NT2/D1 (cell line): Measurements from ENCODE around the gene NOP53.
"Not testable (repeated sequence)": the region's sequence is repeated elsewhere in the genome, so short reads cannot be mapped to it uniquely, and the experiment has no call there.

Experiments used
- DNase-seq: peaks from one replicate; pipeline ENCODE4 v3.0.0-alpha.2; 2011; ENCODE audit warnings: low read depth, low spot score
- H3K27me3 ChIP-seq: 2 replicates; pipeline ENCODE4 v1.6.0; 2011; ENCODE audit warnings: mild to moderate bottlenecking; ENCODE audit not compliant: insufficient read length, insufficient read depth
- H3K36me3 ChIP-seq: 2 replicates; pipeline ENCODE4 v1.6.1; 2011; ENCODE audit warnings: mild to moderate bottlenecking, low read length, mixed read lengths; ENCODE audit not compliant: insufficient read depth, insufficient read length
- H3K4me1 ChIP-seq: 2 replicates; pipeline ENCODE4 v1.5.1; 2011; ENCODE audit not compliant: insufficient read depth, insufficient read length
- H3K4me3 ChIP-seq: 2 replicates; pipeline ENCODE4 v1.5.1; 2011; ENCODE audit warnings: low read depth; ENCODE audit not compliant: insufficient read length
- H3K9ac ChIP-seq: 2 replicates; pipeline ENCODE4 v1.6.0; 2011; ENCODE audit warnings: low read depth; ENCODE audit not compliant: insufficient read length
- H3K9me3 ChIP-seq: 2 replicates; pipeline ENCODE4 v1.5.1; 2011; ENCODE audit warnings: mild to moderate bottlenecking, low read length; ENCODE audit not compliant: insufficient read depth
- SUZ12 ChIP-seq: IDR thresholded peaks from 2 replicates; pipeline ENCODE4 v1.6.1; 2011; ENCODE audit not compliant: insufficient read length, insufficient read depth; ENCODE audit errors: extremely low read depth
- YY1 ChIP-seq: IDR thresholded peaks from 2 replicates; pipeline ENCODE4 v1.6.1; 2011; ENCODE audit not compliant: insufficient read length, insufficient read depth
- ZNF274 ChIP-seq: IDR thresholded peaks from 2 replicates; pipeline ENCODE4 v1.6.1; 2011; ENCODE audit warnings: mild to moderate bottlenecking, low read depth, low read length

The NOP53 gene

GRCh38 chr19:47713046-47714021 lies 32.0 kb upstream of the NOP53 start, which contains the start of gene EHD2:
Gene EHD2, plus strand, starts transcription at chr19:47713422. Its CDS starts 3,191 bp downstream, at chr19:47716613.
- Histone ChIP-seq H3K9ac (peak within 1 kb of the TSS; percentile 85), H3K4me1 (no peaks in the 10 kb centered on the region), H3K36me3 (peaks cover 21% of the 10 kb centered on the region), H3K4me3 (peak within 1 kb of the TSS; percentile 75), H3K9me3 (peaks cover 7% of the 10 kb centered on the region; the same call in 1 of the 2 replicates), H3K27me3 (no peaks in the 10 kb centered on the region)
- TF ChIP-seq YY1 (no peak), SUZ12 (no peak), ZNF274 (no peak)
- no peak for DNase-seq

- TF ChIP-seq YY1 = no peak
- H3K4me3 ChIP-seq = peak overlapping the region; percentile 75
Observed at GRCh38 chr19:47714339-47714738, 31.0 kb upstream of the NOP53 start.

GRCh38 chr19:47714855-47715254 lies 30.5 kb upstream of the NOP53 start:
- not testable (repeated sequence) for H3K4me3 ChIP-seq

More at GRCh38 chr19:47714339-47714738, 31.0 kb upstream of the NOP53 start:
- Histone ChIP-seq H3K27me3 (no peaks in the 10 kb centered on the region), H3K36me3 (peaks cover 22% of the 10 kb centered on the region), H3K9me3 (peaks cover 7% of the 10 kb centered on the region; the same call in 1 of the 2 replicates), H3K4me1 (no peaks in the 10 kb centered on the region), H3K9ac (no peak overlapping the region)
- no peak for DNase-seq

GRCh38 chr19:47716270-47716937 lies 28.9 kb upstream of the NOP53 start:
- Histone ChIP-seq H3K9ac (no peak overlapping the region), H3K9me3 (peaks cover 7% of the 10 kb centered on the region; the same call in 1 of the 2 replicates), H3K36me3 (peaks cover 31% of the 10 kb centered on the region), H3K27me3 (no peaks in the 10 kb centered on the region), H3K4me1 (no peaks in the 10 kb centered on the region), H3K4me3 (no peak overlapping the region)
- TF ChIP-seq YY1 (no peak), ZNF274 (no peak), SUZ12 (no peak)
- DNase-seq = no peak

More at GRCh38 chr19:47714855-47715254, 30.5 kb upstream of the NOP53 start:
- not testable (repeated sequence) for H3K9me3 ChIP-seq, H3K27me3 ChIP-seq, H3K4me1 ChIP-seq, DNase-seq, H3K9ac ChIP-seq
- peaks cover 22% of the 10 kb centered on the region for H3K36me3 ChIP-seq

GRCh38 chr19:47718415-47719046 lies 26.8 kb upstream of the NOP53 start:
- peak overlapping the region; percentile 76 for H3K9ac ChIP-seq
- H3K27me3 ChIP-seq, H3K4me3 ChIP-seq: not testable (repeated sequence)

GRCh38 chr19:47719047-47719859 lies 26.1 kb upstream of the NOP53 start:
- TF ChIP-seq SUZ12 = no peak
- no peak for TF ChIP-seq ZNF274
- TF ChIP-seq YY1 = no peak
- Histone ChIP-seq H3K36me3 (peaks cover 34% of the 10 kb centered on the region), H3K27me3 (no peaks in the 10 kb centered on the region), H3K9ac (peak overlapping the region; percentile 76), H3K4me1 (peaks cover 2% of the 10 kb centered on the region), H3K4me3 (no peak overlapping the region), H3K9me3 (peaks cover 5% of the 10 kb centered on the region; the same call in 1 of the 2 replicates)
- no peak for DNase-seq

More at GRCh38 chr19:47718415-47719046, 26.8 kb upstream of the NOP53 start:
- not testable (repeated sequence) for DNase-seq, H3K9me3 ChIP-seq, H3K4me1 ChIP-seq
- H3K36me3 ChIP-seq = peaks cover 31% of the 10 kb centered on the region
